OCI-LY3 (cell line): ENCODE results near the gene ST7.

Experiments used
- EZH2phosphoT487 ChIP-seq: fragments of 200-600 bp; shearing (Covaris generic); IDR thresholded peaks from 2 replicates; pipeline ENCODE4 v1.6.1; 2018; ENCODE audit warnings: antibody characterized with exemption, mixed run types, low read depth
- TF ChIP-seq, protein P1 (sequence below): fragments of 200-600, 300-600 bp; sonication (generic); IDR thresholded peaks from 2 replicates; pipeline ENCODE4 v1.5.1; 2014; ENCODE audit warnings: antibody characterized with exemption, low read length, low read depth

DNA sequence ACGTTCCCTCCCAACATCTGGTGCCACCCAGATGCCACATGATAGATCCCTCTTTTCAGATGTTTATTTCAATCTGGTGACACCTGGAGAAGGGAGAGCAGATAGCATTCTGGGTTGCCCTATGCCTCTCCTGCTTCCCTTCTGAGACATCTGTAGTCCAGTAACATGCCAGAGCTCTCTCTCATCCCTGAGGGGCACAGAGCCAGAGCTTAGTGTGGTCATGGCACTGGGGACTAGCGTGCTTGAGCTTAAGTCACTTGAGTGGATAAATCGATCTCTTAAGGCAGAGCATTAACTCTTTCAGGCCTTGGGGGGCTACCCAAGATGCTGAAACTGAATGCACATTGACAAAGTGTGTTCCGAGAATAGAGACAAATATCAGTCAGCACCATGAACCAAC is 321.6 kb downstream of the ST7 start:
- TF ChIP-seq, protein P1, sequence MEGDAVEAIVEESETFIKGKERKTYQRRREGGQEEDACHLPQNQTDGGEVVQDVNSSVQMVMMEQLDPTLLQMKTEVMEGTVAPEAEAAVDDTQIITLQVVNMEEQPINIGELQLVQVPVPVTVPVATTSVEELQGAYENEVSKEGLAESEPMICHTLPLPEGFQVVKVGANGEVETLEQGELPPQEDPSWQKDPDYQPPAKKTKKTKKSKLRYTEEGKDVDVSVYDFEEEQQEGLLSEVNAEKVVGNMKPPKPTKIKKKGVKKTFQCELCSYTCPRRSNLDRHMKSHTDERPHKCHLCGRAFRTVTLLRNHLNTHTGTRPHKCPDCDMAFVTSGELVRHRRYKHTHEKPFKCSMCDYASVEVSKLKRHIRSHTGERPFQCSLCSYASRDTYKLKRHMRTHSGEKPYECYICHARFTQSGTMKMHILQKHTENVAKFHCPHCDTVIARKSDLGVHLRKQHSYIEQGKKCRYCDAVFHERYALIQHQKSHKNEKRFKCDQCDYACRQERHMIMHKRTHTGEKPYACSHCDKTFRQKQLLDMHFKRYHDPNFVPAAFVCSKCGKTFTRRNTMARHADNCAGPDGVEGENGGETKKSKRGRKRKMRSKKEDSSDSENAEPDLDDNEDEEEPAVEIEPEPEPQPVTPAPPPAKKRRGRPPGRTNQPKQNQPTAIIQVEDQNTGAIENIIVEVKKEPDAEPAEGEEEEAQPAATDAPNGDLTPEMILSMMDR = no peak
- no peak for TF ChIP-seq EZH2phosphoT487
